PC-9 (cell line): Measurements from ENCODE around the gene AIG1.

Experiments
- EZH2 ChIP-seq: fragments of 200-600 bp; sonication (generic); IDR thresholded peaks from 2 replicates; pipeline ENCODE4 v1.8.0; 2017; ENCODE audit warnings: antibody characterized with exemption, low read depth
- TF ChIP-seq, protein P1 (sequence below): fragments of 200-600 bp; sonication (generic); conservative IDR thresholded peaks from 2 replicates; pipeline ENCODE4 v1.6.1; 2017; ENCODE audit warnings: mixed run types, antibody characterized with exemption, mild to moderate bottlenecking, moderate library complexity

DNA sequence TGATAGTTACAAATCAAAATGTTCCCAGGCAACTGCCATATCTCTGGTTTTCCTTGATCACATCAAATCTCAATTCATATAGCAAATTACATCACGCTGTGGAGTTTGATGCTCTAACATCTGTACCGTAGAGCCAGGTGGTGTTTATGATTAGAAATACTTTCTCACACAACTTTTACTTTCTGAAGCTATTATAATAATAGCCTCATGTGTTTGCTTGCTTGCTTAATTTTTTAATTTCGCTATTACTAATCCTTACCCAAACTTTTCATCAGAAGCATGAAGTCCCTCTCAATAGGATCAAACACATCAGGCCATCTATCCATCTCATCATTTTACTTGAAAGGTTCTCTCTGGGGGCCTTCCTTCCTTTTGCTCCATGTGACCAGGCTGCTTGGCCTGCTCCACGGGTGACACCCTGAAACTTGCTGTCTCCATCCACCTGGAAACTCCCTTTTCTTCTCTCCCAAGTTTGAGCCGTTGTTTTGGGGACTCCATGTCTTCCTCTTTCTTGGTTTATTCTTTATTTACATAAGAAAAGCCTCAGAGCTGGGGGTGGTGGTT lies 314.4 kb downstream of the AIG1 start:
- no peak for TF ChIP-seq EZH2
- TF ChIP-seq, protein P1, sequence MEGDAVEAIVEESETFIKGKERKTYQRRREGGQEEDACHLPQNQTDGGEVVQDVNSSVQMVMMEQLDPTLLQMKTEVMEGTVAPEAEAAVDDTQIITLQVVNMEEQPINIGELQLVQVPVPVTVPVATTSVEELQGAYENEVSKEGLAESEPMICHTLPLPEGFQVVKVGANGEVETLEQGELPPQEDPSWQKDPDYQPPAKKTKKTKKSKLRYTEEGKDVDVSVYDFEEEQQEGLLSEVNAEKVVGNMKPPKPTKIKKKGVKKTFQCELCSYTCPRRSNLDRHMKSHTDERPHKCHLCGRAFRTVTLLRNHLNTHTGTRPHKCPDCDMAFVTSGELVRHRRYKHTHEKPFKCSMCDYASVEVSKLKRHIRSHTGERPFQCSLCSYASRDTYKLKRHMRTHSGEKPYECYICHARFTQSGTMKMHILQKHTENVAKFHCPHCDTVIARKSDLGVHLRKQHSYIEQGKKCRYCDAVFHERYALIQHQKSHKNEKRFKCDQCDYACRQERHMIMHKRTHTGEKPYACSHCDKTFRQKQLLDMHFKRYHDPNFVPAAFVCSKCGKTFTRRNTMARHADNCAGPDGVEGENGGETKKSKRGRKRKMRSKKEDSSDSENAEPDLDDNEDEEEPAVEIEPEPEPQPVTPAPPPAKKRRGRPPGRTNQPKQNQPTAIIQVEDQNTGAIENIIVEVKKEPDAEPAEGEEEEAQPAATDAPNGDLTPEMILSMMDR = no peak
